Neuron (in vitro differentiated cells): Measurements from ENCODE around the gene RANBP3L.

Experiments
- H2AFZ ChIP-seq: one replicate; pipeline ENCODE4 v1.6.1; 2013; ENCODE audit warnings: low read depth, mild to moderate bottlenecking, inconsistent platforms, low read length, moderate library complexity
- H3K27me3 ChIP-seq: one replicate; pipeline ENCODE4 v1.6.1; 2013; ENCODE audit warnings: low read length; ENCODE audit not compliant: insufficient read depth
- H3K36me3 ChIP-seq: one replicate; pipeline ENCODE4 v1.6.1; 2013; ENCODE audit warnings: low read length; ENCODE audit not compliant: insufficient read depth
- H3K4me1 ChIP-seq: one replicate; pipeline ENCODE4 v1.6.1; 2013; ENCODE audit warnings: low read length; ENCODE audit not compliant: insufficient read depth
- H3K4me3 ChIP-seq: 2 replicates; pipeline ENCODE4 v1.5.1; 2013; ENCODE audit warnings: mild to moderate bottlenecking, low read length, moderate library complexity
- H3K9me3 ChIP-seq: one replicate; pipeline ENCODE4 v1.6.1; 2013; ENCODE audit warnings: low read length

Gene RANBP3L

GRCh38 chr5:36273809-36274526, 27.7 kb downstream of the RANBP3L start:
- H2AFZ ChIP-seq, result no peak overlapping the region
- no peaks in the 10 kb centered on the region for H3K36me3 ChIP-seq
- no peaks in the 10 kb centered on the region for H3K27me3 ChIP-seq
- no peaks in the 10 kb centered on the region for H3K9me3 ChIP-seq
- H3K4me1 ChIP-seq, result no peaks in the 10 kb centered on the region
- no peak overlapping the region for H3K4me3 ChIP-seq

- Histone ChIP-seq H3K27me3 (no peaks in the 10 kb centered on the region), H3K9me3 (no peaks in the 10 kb centered on the region), H2AFZ (no peak overlapping the region), H3K4me3 (no peak overlapping the region), H3K4me1 (no peaks in the 10 kb centered on the region), H3K36me3 (no peaks in the 10 kb centered on the region)
These were observed 29.5 kb downstream of the RANBP3L start for GRCh38 chr5:36272136-36272690.

GRCh38 chr5:36270876-36271575, 30.7 kb downstream of the RANBP3L start:
- no peak overlapping the region for H2AFZ ChIP-seq
- no peak overlapping the region for H3K4me3 ChIP-seq
- no peaks in the 10 kb centered on the region for H3K9me3 ChIP-seq
- no peaks in the 10 kb centered on the region for H3K4me1 ChIP-seq
- no peaks in the 10 kb centered on the region for H3K27me3 ChIP-seq
- no peaks in the 10 kb centered on the region for H3K36me3 ChIP-seq

- Histone ChIP-seq H3K4me3 (no peak overlapping the region), H3K27me3 (no peaks in the 10 kb centered on the region), H3K4me1 (no peaks in the 10 kb centered on the region), H2AFZ (no peak overlapping the region), H3K9me3 (no peaks in the 10 kb centered on the region), H3K36me3 (no peaks in the 10 kb centered on the region)
These were observed 31.5 kb downstream of the RANBP3L start for GRCh38 chr5:36270175-36270574.

- Histone ChIP-seq H3K4me3 (no peak overlapping the region), H3K4me1 (no peaks in the 10 kb centered on the region), H3K9me3 (no peaks in the 10 kb centered on the region), H2AFZ (no peak overlapping the region), H3K27me3 (no peaks in the 10 kb centered on the region), H3K36me3 (no peaks in the 10 kb centered on the region)
These were observed 32.2 kb downstream of the RANBP3L start for GRCh38 chr5:36269478-36269877.

- Histone ChIP-seq H3K9me3 (no peaks in the 10 kb centered on the region), H3K4me3 (no peak overlapping the region), H3K4me1 (no peaks in the 10 kb centered on the region), H2AFZ (no peak overlapping the region), H3K36me3 (no peaks in the 10 kb centered on the region), H3K27me3 (no peaks in the 10 kb centered on the region)
These were observed 33.8 kb downstream of the RANBP3L start for GRCh38 chr5:36267905-36268304.

- H3K9me3 ChIP-seq, result no peaks in the 10 kb centered on the region
These were observed 37.4 kb downstream of the RANBP3L start for GRCh38 chr5:36264202-36264760.

GRCh38 chr5:36261186-36261585, 40.5 kb downstream of the RANBP3L start:
- Histone ChIP-seq H3K27me3 (no peaks in the 10 kb centered on the region), H3K4me1 (no peaks in the 10 kb centered on the region)

More at GRCh38 chr5:36264202-36264760, 37.4 kb downstream of the RANBP3L start:
- no peaks in the 10 kb centered on the region for H3K4me1 ChIP-seq
- H3K36me3 ChIP-seq, result no peaks in the 10 kb centered on the region
- no peak overlapping the region for H3K4me3 ChIP-seq
- no peaks in the 10 kb centered on the region for H3K27me3 ChIP-seq
- H2AFZ ChIP-seq, result no peak overlapping the region

GRCh38 chr5:36253575-36253974, 48.1 kb downstream of the RANBP3L start:
- H2AFZ ChIP-seq, result no peak overlapping the region
- H3K27me3 ChIP-seq, result no peaks in the 10 kb centered on the region
- H3K4me1 ChIP-seq, result peaks cover 5% of the 10 kb centered on the region
- H3K9me3 ChIP-seq, result no peaks in the 10 kb centered on the region
- H3K4me3 ChIP-seq, result no peak overlapping the region
- H3K36me3 ChIP-seq, result no peaks in the 10 kb centered on the region

More at GRCh38 chr5:36261186-36261585, 40.5 kb downstream of the RANBP3L start:
- Histone ChIP-seq H2AFZ (no peak overlapping the region), H3K36me3 (no peaks in the 10 kb centered on the region), H3K4me3 (no peak overlapping the region), H3K9me3 (no peaks in the 10 kb centered on the region)

GRCh38 chr5:36252722-36253365, 48.9 kb downstream of the RANBP3L start:
- peaks cover 5% of the 10 kb centered on the region for H3K4me1 ChIP-seq
- no peak overlapping the region for H2AFZ ChIP-seq
- H3K4me3 ChIP-seq, result no peak overlapping the region
- H3K9me3 ChIP-seq, result no peaks in the 10 kb centered on the region
- H3K36me3 ChIP-seq, result no peaks in the 10 kb centered on the region
- H3K27me3 ChIP-seq, result no peaks in the 10 kb centered on the region

GRCh38 chr5:36251218-36251617, 50.5 kb downstream of the RANBP3L start:
- H3K36me3 ChIP-seq, result no peaks in the 10 kb centered on the region
- no peak overlapping the region for H3K4me3 ChIP-seq
- H3K9me3 ChIP-seq, result no peaks in the 10 kb centered on the region
- no peak overlapping the region for H2AFZ ChIP-seq
- peaks cover 5% of the 10 kb centered on the region for H3K4me1 ChIP-seq
- no peaks in the 10 kb centered on the region for H3K27me3 ChIP-seq

- H3K4me1 ChIP-seq, result peaks cover 5% of the 10 kb centered on the region
- no peaks in the 10 kb centered on the region for H3K36me3 ChIP-seq
- no peak overlapping the region for H3K4me3 ChIP-seq
- H2AFZ ChIP-seq, result no peak overlapping the region
- no peaks in the 10 kb centered on the region for H3K9me3 ChIP-seq
- H3K27me3 ChIP-seq, result no peaks in the 10 kb centered on the region
These were observed 51.3 kb downstream of the RANBP3L start for GRCh38 chr5:36250427-36250826.
